A549 (cell line): ENCODE data around the gene FGFBP2.
A peak's percentile ranks its signal among the peaks of the same experiment; 100 is the strongest.

Source experiments
- CHD4 ChIP-seq: fragments of 200-600 bp; sonication (generic); IDR thresholded peaks from 2 replicates; pipeline ENCODE4 v1.6.1; 2016; ENCODE audit warnings: antibody characterized with exemption, mild to moderate bottlenecking, borderline replicate concordance
- CTCF ChIP-seq: fragments of >200 bp; sonication (Bioruptor Twin); formaldehyde crosslinking; IDR thresholded peaks from 3 replicates; pipeline ENCODE4 v1.5.1; 2016
- ELK1 ChIP-seq: fragments of 150-350 bp; IDR thresholded peaks from 2 replicates; pipeline ENCODE4 v1.6.1; 2014; ENCODE audit warnings: low read depth, mild to moderate bottlenecking, low read length
- EP300 ChIP-seq, 2 experiments: fragments of >200 bp; sonication (Bioruptor Twin); formaldehyde crosslinking; IDR thresholded peaks; 2 replicates in 1 of 2; 3 replicates in 1 of 2; pipeline ENCODE4 v1.6.1; 2016 to 2017
- FOSL2 ChIP-seq, 2 experiments: fragments of 450-650 bp in 1 of 2; fragments of >200 bp in 1 of 2; sonication (Bioruptor Twin) in 1 of 2; formaldehyde crosslinking; IDR thresholded peaks; 2 replicates each; pipeline versions ENCODE4 v1.5.0 to v1.6.1; 2016 to 2020; ENCODE audit warnings: mild to moderate bottlenecking in 1 of 2, moderate library complexity in 1 of 2
- HMGXB4 ChIP-seq: fragments of 250-450 bp; sonication (Bioruptor Pico); IDR thresholded peaks from 2 replicates; pipeline ENCODE4 v1.5.0; 2021; ENCODE audit warnings: mild to moderate bottlenecking, moderate library complexity, borderline replicate concordance
- JUNB ChIP-seq: fragments of >200 bp; sonication (Bioruptor Twin); formaldehyde crosslinking; IDR thresholded peaks from 2 replicates; pipeline ENCODE4 v1.6.1; 2016
- KDM1A ChIP-seq: fragments of 200-600 bp; sonication (generic); IDR thresholded peaks from 2 replicates; pipeline ENCODE4 v1.6.1; 2016; ENCODE audit warnings: low read depth, mild to moderate bottlenecking
- NR3C1 ChIP-seq: fragments of >200 bp; sonication (Bioruptor Twin); formaldehyde crosslinking; IDR thresholded peaks from 3 replicates; pipeline ENCODE4 v1.6.1; 2017
- REST ChIP-seq: fragments of 200-600 bp; sonication (generic); IDR thresholded peaks from 2 replicates; pipeline ENCODE4 v1.6.1; 2016; ENCODE audit warnings: antibody characterized with exemption, mild to moderate bottlenecking, moderate library complexity
- RFX5 ChIP-seq: fragments of 450-650 bp; IDR thresholded peaks from 2 replicates; pipeline ENCODE4 v1.7.1; 2014; ENCODE audit warnings: antibody characterized with exemption, mild to moderate bottlenecking, moderate library complexity
- SMC3 ChIP-seq: fragments of >200 bp; sonication (Bioruptor Twin); formaldehyde crosslinking; IDR thresholded peaks from 3 replicates; pipeline ENCODE4 v1.6.1; 2018; ENCODE audit warnings: inconsistent platforms
- TP53 ChIP-seq: fragments of 250-450 bp; sonication (Bioruptor Pico); IDR thresholded peaks from 2 replicates; pipeline ENCODE4 v1.5.0; 2021; ENCODE audit warnings: mild to moderate bottlenecking, moderate library complexity

- TF ChIP-seq CHD4 (no peak), CTCF (peak; percentile 70), FOSL2 (IDR thresholded peaks at IDR 0.05) (no peak), FOSL2 (CRISPR knock-in tag; IDR thresholded peaks at IDR 0.05) (no peak), EP300 (IDR thresholded peaks at IDR 0.05) (no peak), JUNB (no peak), REST (no peak), NR3C1 (no peak), SMC3 (peak; percentile 76), ELK1 (no peak), HMGXB4 (CRISPR knock-in tag) (no peak), RFX5 (no peak), KDM1A (no peak), TP53 (CRISPR knock-in tag) (no peak)
Measured at GRCh38 chr4:16001484-16001858, 38.5 kb upstream of the FGFBP2 start.
